ENCODE measurements around the gene OR13A1. TPM values are rescaled to one million over a fixed set of nuclear protein-coding genes. Genes with fewer than 3 reads are reported as not detected.
"Not testable (repeated sequence)": the region's sequence is repeated elsewhere in the genome, so short reads cannot be mapped to it uniquely, and the experiment has no call there.

OR13A1 gene
- total RNA-seq, 4 donors from 2014 or later = not detected

DNA sequence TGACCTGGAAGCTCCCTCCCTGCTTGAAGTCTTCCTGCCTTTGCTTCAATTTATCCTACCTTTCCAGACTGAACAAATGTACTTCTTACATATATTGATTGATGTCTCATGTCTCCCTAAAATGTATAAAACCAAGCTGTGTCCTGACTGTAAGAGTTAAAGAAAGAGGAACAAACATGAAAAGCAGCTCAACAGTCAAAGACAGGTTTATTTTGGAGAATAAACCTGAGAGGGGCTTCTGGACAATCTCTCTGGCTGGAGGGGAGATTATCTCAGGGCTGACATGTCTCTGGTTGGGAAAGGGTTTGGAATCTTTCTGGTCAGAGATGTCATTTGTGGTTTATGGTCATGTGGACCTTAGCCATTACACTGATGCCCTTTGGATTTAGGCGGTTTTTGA is 41.0 kb downstream of the OR13A1 start:
- DNase-seq (ENCODE audit: low spot score) (no peak), ATAC-seq (ENCODE audit: low FRiP score) (no peak)
- TF ChIP-seq, protein P1, sequence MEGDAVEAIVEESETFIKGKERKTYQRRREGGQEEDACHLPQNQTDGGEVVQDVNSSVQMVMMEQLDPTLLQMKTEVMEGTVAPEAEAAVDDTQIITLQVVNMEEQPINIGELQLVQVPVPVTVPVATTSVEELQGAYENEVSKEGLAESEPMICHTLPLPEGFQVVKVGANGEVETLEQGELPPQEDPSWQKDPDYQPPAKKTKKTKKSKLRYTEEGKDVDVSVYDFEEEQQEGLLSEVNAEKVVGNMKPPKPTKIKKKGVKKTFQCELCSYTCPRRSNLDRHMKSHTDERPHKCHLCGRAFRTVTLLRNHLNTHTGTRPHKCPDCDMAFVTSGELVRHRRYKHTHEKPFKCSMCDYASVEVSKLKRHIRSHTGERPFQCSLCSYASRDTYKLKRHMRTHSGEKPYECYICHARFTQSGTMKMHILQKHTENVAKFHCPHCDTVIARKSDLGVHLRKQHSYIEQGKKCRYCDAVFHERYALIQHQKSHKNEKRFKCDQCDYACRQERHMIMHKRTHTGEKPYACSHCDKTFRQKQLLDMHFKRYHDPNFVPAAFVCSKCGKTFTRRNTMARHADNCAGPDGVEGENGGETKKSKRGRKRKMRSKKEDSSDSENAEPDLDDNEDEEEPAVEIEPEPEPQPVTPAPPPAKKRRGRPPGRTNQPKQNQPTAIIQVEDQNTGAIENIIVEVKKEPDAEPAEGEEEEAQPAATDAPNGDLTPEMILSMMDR (IDR thresholded peaks at IDR 0.05) = no peak

- DNase-seq (ENCODE audit: low spot score); ATAC-seq (ENCODE audit: low FRiP score): not testable (repeated sequence)
Measured at GRCh38 chr10:45267777-45268176, 47.6 kb downstream of the OR13A1 start.

- ATAC-seq (ENCODE audit: low FRiP score) (no peak), DNase-seq (ENCODE audit: low spot score) (no peak)
- TF ChIP-seq, protein P1 (IDR thresholded peaks at IDR 0.05) = no peak
Measured at GRCh38 chr10:45265996-45266395, 49.4 kb downstream of the OR13A1 start.

GRCh38 chr10:45261946-45262345 is 53.5 kb downstream of the OR13A1 start:
- TF ChIP-seq, protein P1 (IDR thresholded peaks at IDR 0.05) = no peak
- DNase-seq (ENCODE audit: low spot score) (no peak), ATAC-seq (ENCODE audit: low FRiP score) (no peak)

DNA sequence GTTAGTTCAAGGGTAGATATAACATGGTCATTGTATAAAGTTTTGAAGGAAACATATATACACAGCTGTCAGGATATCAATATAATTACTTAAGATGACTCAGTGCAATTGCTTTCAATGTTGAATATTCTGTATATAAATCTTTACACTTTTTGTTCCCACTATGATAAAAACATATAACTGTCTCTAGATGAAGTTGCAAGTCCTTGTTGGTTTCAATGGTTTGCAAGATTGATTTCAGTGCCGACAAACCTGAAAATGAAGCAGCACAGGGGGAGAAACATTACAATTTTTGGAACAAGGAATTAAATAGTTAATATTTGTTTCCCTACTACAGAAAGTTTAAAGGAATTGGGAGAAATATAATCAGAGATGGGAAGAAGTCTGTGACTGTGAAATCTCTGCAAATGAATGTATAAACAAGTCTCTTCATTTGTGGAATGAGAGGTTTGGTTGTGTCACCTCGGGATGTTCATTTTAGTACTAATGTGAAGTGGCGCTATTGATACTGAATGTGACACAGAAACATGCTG is 54.1 kb downstream of the OR13A1 start:
- ATAC-seq (ENCODE audit: low FRiP score) = no peak
- DNase-seq (ENCODE audit: low spot score) = no peak
- TF ChIP-seq, protein P1 (IDR thresholded peaks at IDR 0.05) = no peak

DNA sequence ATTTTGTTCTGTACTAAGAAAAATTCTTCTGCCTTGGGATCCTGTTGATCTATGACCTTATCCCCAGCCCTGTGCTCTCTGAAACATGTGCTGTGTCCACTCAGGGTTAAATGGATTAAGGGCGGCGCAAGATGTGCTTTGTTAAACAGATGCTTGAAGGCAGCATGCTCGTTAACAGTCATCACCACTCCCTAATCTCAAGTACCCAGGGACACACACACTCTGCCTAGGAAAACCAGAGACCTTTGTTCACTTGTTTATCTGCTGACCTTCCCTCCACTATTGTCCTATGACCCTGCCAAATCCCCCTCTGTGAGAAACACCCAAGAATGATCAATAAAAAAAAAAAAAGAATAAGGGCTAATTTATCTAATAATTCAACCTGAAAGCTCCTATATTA is 54.8 kb downstream of the OR13A1 start:
- not testable (repeated sequence) for ATAC-seq (ENCODE audit: low FRiP score); DNase-seq (ENCODE audit: low spot score)

DNA sequence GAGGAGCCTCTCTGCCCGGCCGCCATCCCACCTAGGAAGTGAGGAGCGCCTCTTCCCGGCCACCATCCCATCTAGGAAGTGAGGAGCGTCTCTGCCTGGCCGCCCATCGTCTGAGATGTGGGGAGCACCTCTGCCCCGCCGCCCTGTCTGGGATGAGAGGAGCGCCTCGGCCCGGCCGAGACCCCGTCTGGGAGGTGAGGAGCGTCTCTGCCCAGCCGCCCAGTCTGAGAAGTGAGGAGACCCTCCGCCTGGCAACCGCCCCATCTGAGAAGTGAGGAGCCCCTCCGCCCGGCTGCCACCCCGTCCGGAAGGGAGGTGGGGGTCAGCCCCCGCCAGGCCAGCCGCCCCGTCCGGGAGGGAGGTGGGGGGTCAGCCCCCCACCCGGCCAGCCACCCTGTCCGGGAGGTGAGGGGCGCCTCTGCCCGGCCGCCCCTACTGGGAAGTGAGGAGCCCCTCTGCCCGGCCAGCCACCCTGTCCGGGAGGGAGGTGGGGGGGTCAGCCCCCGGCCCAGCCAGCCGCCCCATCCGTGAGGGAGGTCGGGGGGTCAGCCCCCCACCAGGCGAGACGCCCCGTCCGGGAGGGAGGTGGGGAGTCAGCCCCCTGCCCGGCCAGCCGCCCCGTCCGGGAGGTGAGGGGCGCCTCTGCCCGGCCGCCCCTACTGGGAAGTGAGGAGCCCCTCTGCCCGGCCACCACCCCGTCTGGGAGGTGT is 55.5 kb downstream of the OR13A1 start:
- DNase-seq (ENCODE audit: low spot score); ATAC-seq (ENCODE audit: low FRiP score): not testable (repeated sequence)

DNA sequence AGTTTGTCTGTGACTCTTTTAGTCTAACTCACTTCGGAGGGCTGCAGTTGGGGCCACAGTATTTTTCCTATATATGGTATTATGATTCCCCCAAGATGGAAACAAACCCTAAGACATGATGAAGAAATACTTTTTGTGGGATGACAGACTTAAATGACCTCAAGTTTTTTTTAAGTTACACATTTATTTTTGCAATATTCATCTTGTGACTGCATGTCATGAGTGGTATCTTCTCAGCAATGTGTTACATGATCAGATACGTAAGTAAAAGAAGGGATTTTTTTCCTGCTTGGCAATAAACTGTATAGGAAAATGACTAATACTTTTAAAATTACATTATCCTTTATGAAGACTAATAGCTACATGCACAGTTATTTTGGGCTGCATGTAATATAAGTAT is 57.8 kb downstream of the OR13A1 start:
- DNase-seq (ENCODE audit: low spot score) (no peak), ATAC-seq (ENCODE audit: low FRiP score) (no peak)
- TF ChIP-seq, protein P1 (IDR thresholded peaks at IDR 0.05) = no peak
